Urinary bladder (tissue), 4 donors: ENCODE data around the gene SACM1L. TPM values are rescaled to one million over a fixed set of nuclear protein-coding genes. Genes with fewer than 3 reads are reported as not detected.

Experiments
- DNase-seq: peaks from one replicate; pipeline ENCODE4 v3.0.0-alpha.2; 2015; ENCODE audit errors: extremely low spot score
- H3K27ac ChIP-seq: one replicate; pipeline ENCODE4 v1.5.1; 2013; ENCODE audit warnings: low read depth, mild to moderate bottlenecking, moderate library complexity
- H3K36me3 ChIP-seq: one replicate; pipeline ENCODE4 v1.6.1; 2013; ENCODE audit warnings: mild to moderate bottlenecking, moderate library complexity; ENCODE audit not compliant: insufficient read depth
- H3K4me1 ChIP-seq: one replicate; pipeline ENCODE4 v1.6.1; 2013; ENCODE audit warnings: mild to moderate bottlenecking, moderate library complexity; ENCODE audit not compliant: insufficient read depth
- H3K4me3 ChIP-seq: one replicate; pipeline ENCODE4 v1.5.1; 2013; ENCODE audit warnings: low read depth, low read length
- WGBS: extraction: QIAGEN DNeasy Blood & Tissue Kit; methylation state at CpG from one replicate; pipeline ENCODE4 v1.1.7; 2013; 5-methylcytosine and 5-hydroxymethylcytosine counted together
- polyA plus RNA-seq: library from polyadenylated mRNA; stranded (reverse); fragments of 200-250 nt; gene quantifications from one replicate; pipeline ENCODE4 v1.2.3, GENCODE V29; 2013
- total RNA-seq: library from RNA; depleted of rRNA; stranded (reverse); fragments of >200 nt; gene quantifications from one replicate; pipeline ENCODE4 v1.2.3, GENCODE V29; 2014
- donor health status: healthy with polysubstance abuse.
- donor health status: healthy.

The SACM1L gene
- total and polyA plus RNA-seq, 2 donors = 23.4 to 77.9 TPM

- WGBS = 54% methylated on average over 14 of the region's 14 CpGs
- no peaks in the 10 kb centered on the region for H3K36me3 ChIP-seq
- peak; percentile 62 for DNase-seq
- H3K4me1 ChIP-seq = no peaks in the 10 kb centered on the region
- no peak overlapping the region for H3K4me3 ChIP-seq
- H3K27ac ChIP-seq = no peak overlapping the region
Observed at GRCh38 chr3:45656575-45657363, 32.4 kb upstream of the SACM1L start.

GRCh38 chr3:45657853-45658252 is 31.3 kb upstream of the SACM1L start:
- Histone ChIP-seq H3K27ac (no peak overlapping the region), H3K4me3 (no peak overlapping the region), H3K4me1 (no peaks in the 10 kb centered on the region), H3K36me3 (no peaks in the 10 kb centered on the region)
- no peak for DNase-seq
- 91% methylated on average over 4 of the region's 4 CpGs for WGBS

GRCh38 chr3:45659661-45660566 is 29.3 kb upstream of the SACM1L start:
- 57% methylated on average over 19 of the region's 19 CpGs for WGBS
- DNase-seq = no peak
- Histone ChIP-seq H3K36me3 (no peaks in the 10 kb centered on the region), H3K4me3 (no peak overlapping the region), H3K27ac (peak overlapping the region; percentile 57), H3K4me1 (no peaks in the 10 kb centered on the region)

DNA sequence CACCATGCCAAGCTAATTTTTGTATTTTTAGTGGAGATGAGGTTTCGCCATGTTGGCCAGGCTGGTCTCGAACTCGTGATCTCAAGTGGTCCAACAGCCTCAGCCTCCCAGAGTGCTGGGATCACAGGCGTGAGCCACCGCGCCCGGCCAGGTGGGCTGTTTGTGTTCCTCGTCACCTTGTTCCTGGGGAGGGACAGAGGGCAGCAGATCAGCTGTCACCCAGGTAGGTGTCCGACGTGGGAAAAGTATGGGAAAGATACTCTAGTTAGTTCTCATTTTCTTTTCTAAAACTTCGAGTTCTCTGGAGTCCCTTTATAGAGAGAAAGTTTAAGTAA is 28.7 kb upstream of the SACM1L start:
- 92% methylated on average over 11 of the region's 11 CpGs for WGBS
- H3K27ac ChIP-seq = no peak overlapping the region
- H3K36me3 ChIP-seq = no peaks in the 10 kb centered on the region
- DNase-seq = no peak
- H3K4me3 ChIP-seq = no peak overlapping the region
- H3K4me1 ChIP-seq = no peaks in the 10 kb centered on the region

GRCh38 chr3:45664578-45664977 is 24.6 kb upstream of the SACM1L start:
- no peaks in the 10 kb centered on the region for H3K36me3 ChIP-seq
- no peak overlapping the region for H3K27ac ChIP-seq
- no peaks in the 10 kb centered on the region for H3K4me1 ChIP-seq
- no peak for DNase-seq
- H3K4me3 ChIP-seq = peak overlapping the region; percentile 2
- WGBS = 54% methylated on average over 10 of the region's 10 CpGs

DNA sequence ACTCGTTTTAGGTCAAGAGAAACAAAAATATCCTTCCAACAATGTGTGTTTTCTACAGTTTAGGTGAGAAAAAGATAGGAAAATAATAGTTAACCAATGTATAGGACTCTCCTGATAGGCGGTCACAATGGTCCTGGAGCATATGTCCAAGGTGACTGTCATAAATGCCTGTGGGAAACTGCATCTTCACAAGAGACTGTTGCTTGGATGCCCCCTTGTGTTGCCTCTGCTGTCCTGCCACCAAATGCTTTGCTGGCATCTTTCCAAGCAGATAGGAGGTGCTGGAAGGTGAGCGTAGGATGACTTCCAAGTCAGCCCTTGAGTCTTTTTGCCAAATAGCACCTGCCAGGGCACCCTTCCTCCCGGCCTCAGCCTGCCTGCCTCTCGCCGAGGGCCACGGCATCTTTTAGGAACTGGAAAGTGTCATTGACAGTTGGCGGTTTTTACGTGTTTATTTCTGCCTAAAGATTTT is 24.1 kb upstream of the SACM1L start:
- Histone ChIP-seq H3K27ac (no peak overlapping the region), H3K4me3 (no peak overlapping the region)

GRCh38 chr3:45666757-45667431 is 22.3 kb upstream of the SACM1L start:
- DNase-seq = no peak

More for the DNA sequence above, 24.1 kb upstream of the SACM1L start:
- 79% methylated on average over 9 of the region's 9 CpGs for WGBS
- DNase-seq = no peak
- no peaks in the 10 kb centered on the region for H3K36me3 ChIP-seq
- H3K4me1 ChIP-seq = no peaks in the 10 kb centered on the region

GRCh38 chr3:45667569-45667934 is 21.6 kb upstream of the SACM1L start:
- no peak for DNase-seq
- no peaks in the 10 kb centered on the region for H3K4me1 ChIP-seq
- no peak overlapping the region for H3K27ac ChIP-seq
- WGBS = 83% methylated on average over 1 of the region's 1 CpG
- no peak overlapping the region for H3K4me3 ChIP-seq
- no peaks in the 10 kb centered on the region for H3K36me3 ChIP-seq

More at GRCh38 chr3:45666757-45667431, 22.3 kb upstream of the SACM1L start:
- 39% methylated on average over 8 of the region's 8 CpGs for WGBS
- no peaks in the 10 kb centered on the region for H3K4me1 ChIP-seq
- H3K4me3 ChIP-seq = no peak overlapping the region
- H3K36me3 ChIP-seq = no peaks in the 10 kb centered on the region
- H3K27ac ChIP-seq = no peak overlapping the region

- H3K27ac ChIP-seq = no peak overlapping the region
- DNase-seq = no peak
- no peak overlapping the region for H3K4me3 ChIP-seq
- H3K4me1 ChIP-seq = no peaks in the 10 kb centered on the region
- peaks cover 2% of the 10 kb centered on the region for H3K36me3 ChIP-seq
Observed at GRCh38 chr3:45670436-45670835, 18.8 kb upstream of the SACM1L start.

DNA sequence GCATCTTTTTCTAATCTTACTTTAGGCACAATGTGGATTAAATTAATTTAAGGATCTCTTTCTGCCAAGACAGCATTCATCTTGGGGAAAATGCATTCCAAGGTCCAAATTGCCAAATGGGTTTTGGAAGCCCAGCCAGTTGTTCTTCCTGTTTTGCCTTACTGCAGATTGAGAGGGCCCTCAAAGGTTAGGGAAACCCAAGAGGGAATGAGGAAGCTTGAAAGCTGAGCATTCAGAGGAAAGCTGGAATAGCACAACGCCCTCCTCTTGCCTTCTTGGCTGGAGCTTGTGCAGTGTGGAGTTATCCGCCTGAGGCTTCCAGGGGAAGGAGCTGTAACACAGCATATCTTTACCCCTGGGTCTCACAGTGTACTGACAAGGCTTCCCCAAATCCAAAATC is 18.2 kb upstream of the SACM1L start:
- Histone ChIP-seq H3K4me3 (no peak overlapping the region), H3K4me1 (no peaks in the 10 kb centered on the region), H3K36me3 (peaks cover 2% of the 10 kb centered on the region), H3K27ac (no peak overlapping the region)
- WGBS = 64% methylated on average over 2 of the region's 2 CpGs
- DNase-seq = no peak

DNA sequence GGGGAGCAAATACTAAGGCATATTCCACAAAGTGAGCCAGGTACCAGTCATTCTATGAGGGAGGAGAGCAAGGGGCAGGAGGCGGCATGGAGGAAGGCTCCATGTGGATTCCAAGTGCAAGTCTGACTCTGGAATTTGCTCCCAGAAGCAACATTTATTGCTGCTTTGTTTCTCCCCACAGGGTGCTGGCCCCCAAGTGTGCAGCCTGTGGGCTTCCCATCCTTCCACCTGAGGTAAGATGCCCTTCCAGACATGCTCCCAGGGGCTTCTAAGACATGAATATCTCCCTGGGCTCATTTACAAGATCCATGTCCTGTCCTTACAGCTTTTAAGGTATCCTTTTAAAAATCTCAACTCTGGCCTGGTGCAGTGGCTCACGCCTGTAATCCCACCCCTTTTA is 15.9 kb upstream of the SACM1L start:
- WGBS = 97% methylated on average over 2 of the region's 2 CpGs
- Histone ChIP-seq H3K27ac (no peak overlapping the region), H3K36me3 (peaks cover 2% of the 10 kb centered on the region), H3K4me1 (no peaks in the 10 kb centered on the region), H3K4me3 (no peak overlapping the region)
- no peak for DNase-seq

DNA sequence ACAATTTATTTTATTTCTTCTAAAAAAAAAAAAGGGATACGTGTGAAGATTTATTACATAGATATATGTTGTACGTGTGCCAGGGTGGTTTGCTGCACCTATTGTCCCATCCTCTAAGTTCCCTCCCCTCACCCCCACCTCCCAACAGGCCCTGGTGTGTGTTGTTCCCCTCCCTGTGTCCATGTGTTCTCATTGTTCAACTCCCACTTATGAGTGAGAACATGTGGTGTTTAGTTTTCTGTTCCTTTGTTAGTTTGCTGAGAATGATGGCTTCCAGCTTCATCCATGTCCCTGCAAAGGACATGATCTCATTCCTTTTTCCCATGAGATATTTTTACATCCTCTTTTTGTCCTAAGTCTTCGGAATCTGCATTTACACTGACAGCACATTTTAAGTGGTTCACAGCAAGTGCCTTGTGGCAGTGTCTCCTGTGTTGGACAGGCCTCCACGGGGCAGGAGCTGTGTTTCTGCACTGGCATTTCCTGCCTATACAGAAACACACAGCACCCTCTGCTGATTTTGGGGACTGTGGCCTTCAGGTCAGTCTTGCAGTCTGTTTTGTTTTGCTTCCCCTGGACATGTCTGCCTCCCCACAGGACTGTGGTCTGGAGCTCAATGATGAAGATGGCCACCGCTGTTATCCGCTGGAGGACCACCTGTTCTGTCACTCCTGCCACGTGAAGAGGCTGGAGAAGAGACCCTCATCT is 12.7 kb upstream of the SACM1L start:
- no peak for DNase-seq
- Histone ChIP-seq H3K4me3 (no peak overlapping the region), H3K27ac (peak overlapping the region; percentile 38), H3K4me1 (no peaks in the 10 kb centered on the region), H3K36me3 (peaks cover 2% of the 10 kb centered on the region)
- WGBS = 62% methylated on average over 7 of the region's 7 CpGs

- WGBS = 47% methylated on average over 5 of the region's 5 CpGs
- Histone ChIP-seq H3K27ac (peak overlapping the region; percentile 38), H3K4me1 (no peaks in the 10 kb centered on the region), H3K4me3 (no peak overlapping the region), H3K36me3 (peaks cover 2% of the 10 kb centered on the region)
- DNase-seq = no peak
Observed at GRCh38 chr3:45677033-45677446, 12.2 kb upstream of the SACM1L start.
